Ascending aorta (tissue), 2 donors: Measurements from ENCODE around the gene CFB. TPM values are rescaled to one million over a fixed set of nuclear protein-coding genes. Genes with fewer than 3 reads are reported as not detected.

Source experiments
- DNase-seq, 2 donors: peaks; one replicate each; pipeline ENCODE4 v3.0.0-alpha.2; 2019; ENCODE audit warnings: low spot score in 2 of 2
- H3K27ac ChIP-seq, 2 donors: fragments of 200-600 bp; sonication (generic); one replicate each; pipeline ENCODE4 v1.5.1; 2016 to 2017; ENCODE audit warnings: mild to moderate bottlenecking in 1 of 2
- H3K27me3 ChIP-seq: fragments of 200-600 bp; sonication (generic); one replicate; pipeline ENCODE4 v1.5.1; 2017
- H3K36me3 ChIP-seq, 2 donors: fragments of 200-600 bp; sonication (generic); one replicate each; pipeline ENCODE4 v1.5.1; 2016
- H3K4me1 ChIP-seq, 2 donors: fragments of 200-600 bp; sonication (generic); one replicate each; pipeline ENCODE4 v1.5.1; 2016 to 2017; ENCODE audit warnings: mild to moderate bottlenecking in 1 of 2
- H3K4me3 ChIP-seq, 2 donors: fragments of 200-600 bp; sonication (generic); one replicate each; pipeline ENCODE4 v1.5.1; 2016 to 2017; ENCODE audit warnings: mild to moderate bottlenecking in 1 of 2
- H3K9me3 ChIP-seq, 2 donors: fragments of 200-600 bp; sonication (generic); one replicate each; pipeline ENCODE4 v1.5.1; 2016
- CTCF ChIP-seq, 3 experiments: fragments of 200-600 bp in 2 of 3; fragments of 450-650 bp in 1 of 3; sonication (generic) in 2 of 3; IDR thresholded peaks; one replicate each; pipeline ENCODE4 v1.5.1; 2016 to 2019; ENCODE audit warnings: antibody characterized with exemption in 3 of 3, mild to moderate bottlenecking in 1 of 3, moderate library complexity in 1 of 3
- intact Hi-C: fragments of 100-400 bp; cut with DNase I; formaldehyde crosslinking; loops from one replicate; pipeline ENCODE4 v1.15.1; 2023
- total RNA-seq: library from RNA; depleted of rRNA; stranded (reverse); fragments of >200 nt; gene quantifications from one replicate; pipeline ENCODE4 v1.1.0, GENCODE V29; 2016

The CFB gene
- total RNA-seq, 1 donor from 2014 or later: 132 TPM

- intact Hi-C loops: no loop called here
- peaks cover 51 to 68% of the 10 kb centered on the region in 2 donors for H3K36me3 ChIP-seq
- no peak for TF ChIP-seq CTCF (IDR thresholded peaks at IDR 0.05)
- peaks cover 3 to 23% of the 10 kb centered on the region in 2 donors for H3K4me1 ChIP-seq
- H3K27me3 ChIP-seq: no peaks in the 10 kb centered on the region
- no peak overlapping the region for H3K27ac ChIP-seq
- H3K4me3 ChIP-seq: no peak overlapping the region
- H3K9me3 ChIP-seq: no peaks in the 10 kb centered on the region
- DNase-seq: no peak
These were observed 15.7 kb downstream of the CFB start for GRCh38 chr6:31961616-31962015.

- no peak overlapping the region for H3K4me3 ChIP-seq
- TF ChIP-seq CTCF (IDR thresholded peaks at IDR 0.05): no peak
- intact Hi-C loops: no loop called here
- H3K9me3 ChIP-seq: no peaks in the 10 kb centered on the region
- H3K27me3 ChIP-seq: no peaks in the 10 kb centered on the region
- H3K4me1 ChIP-seq: peaks cover 3 to 11% of the 10 kb centered on the region in 2 donors
- DNase-seq: no peak
- peaks cover 69 to 87% of the 10 kb centered on the region in 2 donors for H3K36me3 ChIP-seq
- no peak overlapping the region for H3K27ac ChIP-seq
These were observed 18.0 kb downstream of the CFB start for GRCh38 chr6:31963921-31964320.

- no peak for TF ChIP-seq CTCF (IDR thresholded peaks at IDR 0.05)
- Histone ChIP-seq H3K27me3 (no peaks in the 10 kb centered on the region), H3K9me3 (no peaks in the 10 kb centered on the region), H3K36me3 (peaks cover 77 to 99% of the 10 kb centered on the region in 2 donors), H3K4me3 (no peak overlapping the region), H3K27ac (no peak overlapping the region), H3K4me1 (peaks cover 1 to 3% of the 10 kb centered on the region in 2 donors)
- DNase-seq: no peak
- intact Hi-C loops: no loop called here
These were observed 19.8 kb downstream of the CFB start for GRCh38 chr6:31965700-31966099.

GRCh38 chr6:31966506-31966905 lies 20.6 kb downstream of the CFB start:
- Histone ChIP-seq H3K27me3 (no peaks in the 10 kb centered on the region), H3K9me3 (no peaks in the 10 kb centered on the region), H3K36me3 (peaks cover 75 to 91% of the 10 kb centered on the region in 2 donors), H3K27ac (no peak overlapping the region), H3K4me3 (no peak overlapping the region), H3K4me1 (peaks cover 8 to 10% of the 10 kb centered on the region in 2 donors)
- DNase-seq: no peak
- no peak for TF ChIP-seq CTCF (IDR thresholded peaks at IDR 0.05)
- intact Hi-C loops: no loop called here

GRCh38 chr6:31966997-31967925 lies 21.4 kb downstream of the CFB start:
- TF ChIP-seq CTCF (IDR thresholded peaks at IDR 0.05): no peak
- no peaks in the 10 kb centered on the region for H3K9me3 ChIP-seq
- H3K4me1 ChIP-seq: peaks cover 8 to 10% of the 10 kb centered on the region in 2 donors
- no peak overlapping the region for H3K27ac ChIP-seq
- H3K36me3 ChIP-seq: peaks cover 67 to 83% of the 10 kb centered on the region in 2 donors
- no peak overlapping the region for H3K4me3 ChIP-seq
- no peaks in the 10 kb centered on the region for H3K27me3 ChIP-seq
- no peak for DNase-seq
- intact Hi-C loops: no loop called here
